Measurements from ENCODE around the gene TMEM87A. TPM values are rescaled to one million over a fixed set of nuclear protein-coding genes. Genes with fewer than 3 reads are reported as not detected.
"Not testable (repeated sequence)": the region's sequence is repeated elsewhere in the genome, so short reads cannot be mapped to it uniquely, and the experiment has no call there.

TMEM87A gene
- total RNA-seq, 1 experiment from 2014 or later = 83.2 TPM

GRCh38 chr15:42276762-42277161 is 3.5 kb upstream of the TMEM87A start:
- DNase-seq (ENCODE audit: low read depth, low spot score) = no peak
- in situ Hi-C loops (cut with HindIII; ENCODE audit: low pct_unique_long_range_greater_than_20kb, low sequenced_read_pairs) = no loop called here

- DNase-seq (ENCODE audit: low read depth, low spot score) = peak; percentile 87
- in situ Hi-C loops (cut with HindIII; ENCODE audit: low pct_unique_long_range_greater_than_20kb, low sequenced_read_pairs) = no loop called here
Observed at GRCh38 chr15:42275780-42276391, 2.7 kb upstream of the TMEM87A start.

- DNase-seq (ENCODE audit: low read depth, low spot score) = no peak
- in situ Hi-C loops (cut with HindIII; ENCODE audit: low pct_unique_long_range_greater_than_20kb, low sequenced_read_pairs) = loop anchor here (25.0 kb wide), 1 partner anchor 188 kb away; no protein-coding TSS in a partner anchor
Observed at GRCh38 chr15:42274702-42274989, 1.4 kb upstream of the TMEM87A start.

- in situ Hi-C loops (cut with HindIII; ENCODE audit: low pct_unique_long_range_greater_than_20kb, low sequenced_read_pairs) = loop anchor here (25.0 kb wide), 1 partner anchor 188 kb away; no protein-coding TSS in a partner anchor
- DNase-seq (ENCODE audit: low read depth, low spot score) = peak; percentile 30
Observed at GRCh38 chr15:42273900-42274701, 868 bp upstream of the TMEM87A start.

- in situ Hi-C loops (cut with HindIII; ENCODE audit: low pct_unique_long_range_greater_than_20kb, low sequenced_read_pairs) = loop anchor here (25.0 kb wide), 1 partner anchor 191 kb away; no protein-coding TSS in a partner anchor
- DNase-seq (ENCODE audit: low read depth, low spot score) = peak; percentile 52
Observed at GRCh38 chr15:42270996-42271395, 2.2 kb downstream of the TMEM87A start.

- no peak for DNase-seq (ENCODE audit: low read depth, low spot score)
- in situ Hi-C loops (cut with HindIII; ENCODE audit: low pct_unique_long_range_greater_than_20kb, low sequenced_read_pairs) = loop anchor here (25.0 kb wide), 1 partner anchor 192 kb away; no protein-coding TSS in a partner anchor
Observed at GRCh38 chr15:42270551-42270950, 2.7 kb downstream of the TMEM87A start.

- in situ Hi-C loops (cut with HindIII; ENCODE audit: low pct_unique_long_range_greater_than_20kb, low sequenced_read_pairs) = loop anchor here (25.0 kb wide), 1 partner anchor 195 kb away; no protein-coding TSS in a partner anchor
Observed at GRCh38 chr15:42267286-42267685, 5.9 kb downstream of the TMEM87A start.

GRCh38 chr15:42264795-42265194 is 8.4 kb downstream of the TMEM87A start:
- no peak for DNase-seq (ENCODE audit: low read depth, low spot score)
- in situ Hi-C loops (cut with HindIII; ENCODE audit: low pct_unique_long_range_greater_than_20kb, low sequenced_read_pairs) = loop anchor here (25.0 kb wide), 1 partner anchor 198 kb away; no protein-coding TSS in a partner anchor

More at GRCh38 chr15:42267286-42267685, 5.9 kb downstream of the TMEM87A start:
- no peak for DNase-seq (ENCODE audit: low read depth, low spot score)

- in situ Hi-C loops (cut with HindIII; ENCODE audit: low pct_unique_long_range_greater_than_20kb, low sequenced_read_pairs) = loop anchor here (25.0 kb wide), 1 partner anchor 209 kb away; no protein-coding TSS in a partner anchor
- no peak for DNase-seq (ENCODE audit: low read depth, low spot score)
Observed at GRCh38 chr15:42253300-42253699, 19.9 kb downstream of the TMEM87A start.

GRCh38 chr15:42240823-42241222 is 32.4 kb downstream of the TMEM87A start:
- DNase-seq (ENCODE audit: low read depth, low spot score) = no peak
- in situ Hi-C loops (cut with HindIII; ENCODE audit: low pct_unique_long_range_greater_than_20kb, low sequenced_read_pairs) = no loop called here

GRCh38 chr15:42239528-42240182 is 33.6 kb downstream of the TMEM87A start:
- in situ Hi-C loops (cut with HindIII; ENCODE audit: low pct_unique_long_range_greater_than_20kb, low sequenced_read_pairs) = no loop called here
- DNase-seq (ENCODE audit: low read depth, low spot score) = no peak

- in situ Hi-C loops (cut with HindIII; ENCODE audit: low pct_unique_long_range_greater_than_20kb, low sequenced_read_pairs) = no loop called here
- no peak for DNase-seq (ENCODE audit: low read depth, low spot score)
Observed at GRCh38 chr15:42233107-42233506, 40.1 kb downstream of the TMEM87A start.

- DNase-seq (ENCODE audit: low read depth, low spot score) = no peak
- in situ Hi-C loops (cut with HindIII; ENCODE audit: low pct_unique_long_range_greater_than_20kb, low sequenced_read_pairs) = no loop called here
Observed at GRCh38 chr15:42232606-42233005, 40.6 kb downstream of the TMEM87A start.

- in situ Hi-C loops (cut with HindIII; ENCODE audit: low pct_unique_long_range_greater_than_20kb, low sequenced_read_pairs) = no loop called here
- no peak for DNase-seq (ENCODE audit: low read depth, low spot score)
Observed at GRCh38 chr15:42231088-42231487, 42.1 kb downstream of the TMEM87A start.

- in situ Hi-C loops (cut with HindIII; ENCODE audit: low pct_unique_long_range_greater_than_20kb, low sequenced_read_pairs) = not testable (repeated sequence)
Observed at GRCh38 chr15:42228981-42229380, 44.3 kb downstream of the TMEM87A start.

GRCh38 chr15:42228036-42228435 is 45.2 kb downstream of the TMEM87A start:
- no peak for DNase-seq (ENCODE audit: low read depth, low spot score)
- in situ Hi-C loops (cut with HindIII; ENCODE audit: low pct_unique_long_range_greater_than_20kb, low sequenced_read_pairs) = no loop called here

More at GRCh38 chr15:42228981-42229380, 44.3 kb downstream of the TMEM87A start:
- not testable (repeated sequence) for DNase-seq (ENCODE audit: low read depth, low spot score)

- in situ Hi-C loops (cut with HindIII; ENCODE audit: low pct_unique_long_range_greater_than_20kb, low sequenced_read_pairs) = no loop called here
- DNase-seq (ENCODE audit: low read depth, low spot score) = no peak
Observed at GRCh38 chr15:42226648-42227047, 46.6 kb downstream of the TMEM87A start.

GRCh38 chr15:42220216-42220615 is 53.0 kb downstream of the TMEM87A start:
- no peak for DNase-seq (ENCODE audit: low read depth, low spot score)
- in situ Hi-C loops (cut with HindIII; ENCODE audit: low pct_unique_long_range_greater_than_20kb, low sequenced_read_pairs) = no loop called here
